Stomach (tissue), 4 donors: Measurements from ENCODE around the gene COL4A1.

ENCODE experiments used
- CTCF ChIP-seq, 7 experiments: fragments of 450-650 bp in 4 of 7; fragments of 200-600 bp in 3 of 7; sonication (generic) in 3 of 7; IDR thresholded peaks; one replicate each; pipeline ENCODE4 v1.5.1; 2016 to 2019; ENCODE audit warnings: antibody characterized with exemption in 7 of 7, control low read depth in 2 of 7, mild to moderate bottlenecking in 1 of 7
- POLR2A ChIP-seq, 4 donors: fragments of 450-650 bp; IDR thresholded peaks; one replicate each; pipeline ENCODE4 v1.6.1; 2016; ENCODE audit warnings: antibody characterized with exemption in 4 of 4, control low read depth in 2 of 4, mild to moderate bottlenecking in 1 of 4, moderate library complexity in 1 of 4

- no peak for TF ChIP-seq CTCF (IDR thresholded peaks at IDR 0.05)
- TF ChIP-seq POLR2A (IDR thresholded peaks at IDR 0.05): no peak
Observed at GRCh38 chr13:110334256-110334655, 27.3 kb upstream of the COL4A1 start.
